ENCODE data around the gene RIGI. TPM values are rescaled to one million over a fixed set of nuclear protein-coding genes. Genes with fewer than 3 reads are reported as not detected.

Gene RIGI
- 3.8 to 4.7 TPM (median 4.5 TPM) in 5 replicates for total RNA-seq (2022; extraction: Qiagen RNA extraction; ENCODE audit: low read depth)

DNA sequence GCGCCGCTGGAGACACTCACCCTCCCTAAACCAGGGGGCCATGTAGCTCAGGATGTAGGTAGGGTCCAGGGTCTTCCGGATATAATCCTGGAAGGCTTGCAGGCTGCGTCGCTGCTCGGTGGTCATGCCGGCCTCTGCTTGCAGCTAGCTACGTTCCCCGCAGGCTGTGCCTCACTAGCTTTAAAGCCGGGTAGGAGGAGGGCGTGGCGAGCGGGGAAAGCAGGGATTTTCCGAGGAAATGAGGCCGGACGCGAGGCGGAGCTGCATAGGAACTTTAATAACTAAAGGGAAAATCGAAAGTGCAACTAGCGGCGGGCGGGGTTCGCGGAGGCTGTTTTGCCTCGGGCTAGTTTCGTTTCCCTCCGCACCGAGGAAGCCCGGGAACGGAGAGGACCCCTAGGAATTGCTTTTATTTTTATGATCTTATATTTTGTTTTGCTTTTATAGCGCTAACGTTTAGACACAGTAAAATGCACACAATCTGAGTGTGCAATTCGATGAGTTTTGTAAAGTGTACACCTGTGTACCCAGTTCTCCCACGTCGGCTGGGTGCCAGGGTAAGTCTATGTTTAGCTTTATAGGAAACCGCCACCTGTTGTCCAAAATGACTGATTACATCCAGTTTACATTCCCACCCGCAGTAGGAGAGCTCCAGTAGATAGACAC, at the start of gene RIGI:
TSS of gene RIGI (minus strand) at position 156 of the 666 bp plus-strand sequence. CDS start at position 126, 30 bp downstream.

DNA sequence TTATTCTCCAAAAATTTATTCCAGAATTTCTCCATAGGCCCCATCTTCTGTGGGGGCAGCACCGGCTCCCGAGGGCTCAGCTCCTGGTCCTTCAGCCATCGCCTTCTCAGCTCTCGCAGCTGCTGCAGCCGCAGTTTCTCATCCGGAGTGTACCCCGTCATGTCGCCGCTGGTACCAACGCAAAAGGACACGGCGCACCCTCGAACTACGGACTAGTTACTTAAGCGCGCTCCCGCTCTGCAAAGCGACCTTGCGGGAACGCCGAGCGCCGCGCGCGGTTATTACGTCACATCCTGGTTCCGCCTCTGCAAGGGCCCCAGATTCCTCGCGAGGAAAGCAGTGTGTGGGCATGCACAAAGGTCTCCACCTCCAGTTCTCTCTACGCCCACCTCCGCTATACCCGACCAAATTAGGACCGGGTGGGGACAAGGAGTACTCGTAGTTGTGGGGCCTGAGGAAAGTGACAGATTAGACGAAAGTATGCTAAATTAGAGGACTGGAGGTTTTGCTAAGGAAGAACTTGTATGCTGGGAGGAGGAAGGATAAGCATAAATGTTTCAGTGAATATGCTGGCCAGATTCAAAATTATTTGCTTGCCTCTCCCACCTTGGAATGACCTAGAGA, 47.0 kb upstream of the RIGI start, which contains the start of gene NDUFB6:
TSS of gene NDUFB6 (minus strand) at position 260 of the 624 bp plus-strand sequence. CDS start at position 161, 99 bp downstream.

DNA sequence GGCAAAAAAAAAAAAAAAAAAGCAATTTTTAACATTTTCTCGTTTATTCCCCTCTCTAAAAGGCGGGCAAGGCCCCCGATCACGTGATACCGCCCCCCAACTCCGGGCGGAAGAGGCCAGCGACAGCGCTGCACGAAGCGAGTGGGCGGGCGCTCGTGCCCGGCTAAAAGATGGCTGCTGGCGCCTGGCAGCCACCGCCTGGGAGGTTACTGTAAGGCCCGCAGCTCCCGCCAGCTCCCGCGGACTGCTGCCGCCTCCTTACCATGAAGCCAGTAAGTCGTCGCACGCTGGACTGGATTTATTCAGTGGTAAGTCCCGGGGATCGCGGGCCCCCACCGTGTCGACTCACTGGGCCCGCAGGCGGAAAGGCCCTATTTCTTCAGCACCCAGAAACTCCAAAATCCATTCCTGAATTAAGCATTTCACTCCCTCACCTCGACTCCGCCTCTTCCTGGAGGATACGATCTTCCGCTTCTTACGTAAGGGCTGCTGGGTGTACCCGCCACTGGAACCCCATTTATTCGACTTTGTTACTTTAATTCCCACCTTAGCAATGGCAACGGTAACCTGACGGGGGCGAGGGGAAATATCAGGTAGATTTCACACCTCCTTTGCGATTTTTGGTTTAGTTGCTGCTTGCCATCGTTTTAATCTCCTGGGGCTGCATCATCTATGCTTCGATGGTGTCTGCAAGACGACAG, 26.3 kb upstream of the RIGI start, which contains the start of the genes SMIM27 and TOPORS:
TSS of gene SMIM27 (plus strand) at position 156 of the 701 bp plus-strand sequence. CDS start at position 264, 108 bp downstream.
TSS of gene TOPORS (minus strand) at position 415 of the 701 bp plus-strand sequence. CDS start at position 265, 150 bp downstream.

Other genes with a start within 250 kb of the RIGI start
- gene ACO1, start 141.6 kb downstream of the RIGI start, total RNA-seq (2022; extraction: Qiagen RNA extraction; ENCODE audit: low read depth): 29.9 to 35.8 TPM (median 32.0 TPM) in 5 replicates
- gene SMIM27, start 26.1 kb upstream of the RIGI start, total RNA-seq (2022; extraction: Qiagen RNA extraction; ENCODE audit: low read depth): 12.8 to 14.3 TPM (median 13.3 TPM) in 5 replicates
- 12.4 to 16.2 TPM (median 15.0 TPM) in 5 replicates for gene TOPORS, start 26.4 kb upstream of the RIGI start, total RNA-seq (2022; extraction: Qiagen RNA extraction; ENCODE audit: low read depth)
- 96.5 to 114 TPM (median 108 TPM) in 5 replicates for gene NDUFB6, start 47.0 kb upstream of the RIGI start, total RNA-seq (2022; extraction: Qiagen RNA extraction; ENCODE audit: low read depth)
- 0.02 TPM in 1 of 5 replicates, not detected in the others for gene TAF1L, start 109.5 kb upstream of the RIGI start, total RNA-seq (2022; extraction: Qiagen RNA extraction; ENCODE audit: low read depth)